ENCODE results near the gene DOCK6. TPM values are rescaled to one million over a fixed set of nuclear protein-coding genes. Genes with fewer than 3 reads are reported as not detected.

Gene DOCK6
- total and polyA plus RNA-seq, 8 donors: 18.0 to 79.0 (median 30.7) TPM

DNA sequence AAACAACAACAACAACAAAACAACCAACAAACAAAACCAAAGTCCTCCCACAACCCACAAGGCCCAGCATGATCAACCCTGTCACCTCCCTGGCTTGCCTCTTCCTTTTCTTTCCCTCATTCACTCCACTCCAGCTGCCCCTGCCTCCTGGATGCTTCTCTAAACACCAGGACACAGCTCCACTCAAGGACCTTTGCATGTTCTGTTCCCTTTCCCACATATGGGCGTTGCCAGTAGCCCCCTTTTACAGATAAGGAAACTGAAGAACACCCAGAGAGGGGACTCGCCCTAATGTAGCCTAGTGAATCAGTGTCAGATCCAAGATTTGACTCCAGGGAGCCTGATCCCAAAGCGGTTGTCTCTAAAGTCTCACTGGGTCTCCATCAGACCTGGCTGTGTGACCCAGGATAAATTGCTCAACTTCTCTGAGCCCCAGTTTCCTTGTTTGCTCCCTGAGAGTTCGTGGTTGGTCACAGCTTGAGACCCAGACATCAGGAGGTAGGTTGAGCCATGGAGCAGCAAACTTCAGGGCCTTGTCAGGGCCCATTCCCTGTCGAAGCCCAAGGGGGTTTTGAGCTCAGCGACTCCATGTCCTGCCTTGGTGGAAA, 3.0 kb upstream of the DOCK6 start:
- WGBS, 2 donors: 73 to 75% methylated on average over 6 of the region's 6 CpGs
- intact Hi-C loops (cut with DNase I): no loop called here
- Histone ChIP-seq H3K36me3 (no peaks in the 10 kb centered on the region), H3K9me3 (no peaks in the 10 kb centered on the region), H3K27ac (peak overlapping the region in 1 of 4 donors; percentile 55), H3K27me3 (no peaks in the 10 kb centered on the region), H3K4me3 (no peak overlapping the region), H3K4me1 (peaks cover 0 to 12% (median 0%) of the 10 kb centered on the region in 3 donors)
- FAIRE-seq: no peak
- DNase-seq: no peak
- TF ChIP-seq, protein P1, sequence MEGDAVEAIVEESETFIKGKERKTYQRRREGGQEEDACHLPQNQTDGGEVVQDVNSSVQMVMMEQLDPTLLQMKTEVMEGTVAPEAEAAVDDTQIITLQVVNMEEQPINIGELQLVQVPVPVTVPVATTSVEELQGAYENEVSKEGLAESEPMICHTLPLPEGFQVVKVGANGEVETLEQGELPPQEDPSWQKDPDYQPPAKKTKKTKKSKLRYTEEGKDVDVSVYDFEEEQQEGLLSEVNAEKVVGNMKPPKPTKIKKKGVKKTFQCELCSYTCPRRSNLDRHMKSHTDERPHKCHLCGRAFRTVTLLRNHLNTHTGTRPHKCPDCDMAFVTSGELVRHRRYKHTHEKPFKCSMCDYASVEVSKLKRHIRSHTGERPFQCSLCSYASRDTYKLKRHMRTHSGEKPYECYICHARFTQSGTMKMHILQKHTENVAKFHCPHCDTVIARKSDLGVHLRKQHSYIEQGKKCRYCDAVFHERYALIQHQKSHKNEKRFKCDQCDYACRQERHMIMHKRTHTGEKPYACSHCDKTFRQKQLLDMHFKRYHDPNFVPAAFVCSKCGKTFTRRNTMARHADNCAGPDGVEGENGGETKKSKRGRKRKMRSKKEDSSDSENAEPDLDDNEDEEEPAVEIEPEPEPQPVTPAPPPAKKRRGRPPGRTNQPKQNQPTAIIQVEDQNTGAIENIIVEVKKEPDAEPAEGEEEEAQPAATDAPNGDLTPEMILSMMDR (IDR thresholded peaks at IDR 0.05): no peak
- ATAC-seq: no peak

DNA sequence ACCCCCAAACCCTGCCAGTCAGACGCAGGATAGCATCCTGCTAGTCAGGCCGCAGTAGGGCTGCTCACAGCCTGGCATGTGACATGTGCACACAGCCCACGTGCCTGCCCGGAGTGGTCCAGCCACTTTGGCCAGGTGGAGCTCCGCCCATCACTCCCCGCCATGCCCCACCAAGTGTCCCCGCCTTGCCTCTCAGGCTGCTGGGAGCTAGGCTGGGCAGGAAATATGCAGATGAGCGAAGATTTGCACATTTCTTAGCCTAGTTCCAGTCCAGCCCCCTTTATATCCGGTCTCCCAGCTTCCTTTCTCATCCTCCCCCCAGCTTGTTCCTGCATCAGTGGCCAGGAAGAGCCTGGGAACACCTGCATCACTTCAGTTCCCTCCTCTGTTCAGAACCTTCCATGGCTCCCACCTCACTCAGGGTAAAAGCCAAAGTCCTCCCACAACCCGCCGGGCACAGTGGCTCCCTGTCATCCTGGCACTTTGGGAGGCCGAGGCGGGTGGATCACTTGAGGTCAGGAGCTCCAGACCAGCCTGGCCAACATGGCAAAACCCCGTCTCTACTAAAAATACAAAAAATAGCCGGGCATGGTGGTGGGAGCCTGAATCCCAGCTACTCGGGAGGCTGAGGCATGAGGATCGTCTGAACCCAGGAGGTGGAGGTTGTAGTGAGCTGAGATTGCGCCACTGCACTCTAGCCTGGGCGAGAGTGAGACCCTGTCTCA, 2.3 kb upstream of the DOCK6 start:
- no peaks in the 10 kb centered on the region for H3K36me3 ChIP-seq
- 81 to 82% methylated on average over 18 to 19 of the region's 19 CpGs for WGBS, 2 donors
- intact Hi-C loops (cut with DNase I): no loop called here
- DNase-seq: peak in 2 of 6 donors; percentile 20 to 33
- FAIRE-seq: no peak
- H3K27ac ChIP-seq: peak overlapping the region in 1 of 4 donors; percentile 55
- H3K4me3 ChIP-seq: no peak overlapping the region
- H3K9me3 ChIP-seq: no peaks in the 10 kb centered on the region
- H3K4me1 ChIP-seq: peaks cover 0 to 12% (median 0%) of the 10 kb centered on the region in 3 donors
- peak in 3 of 4 donors; percentile 10 to 47 (median 37) for ATAC-seq
- TF ChIP-seq, protein P1 (IDR thresholded peaks at IDR 0.05): no peak
- H3K27me3 ChIP-seq: no peaks in the 10 kb centered on the region

DNA sequence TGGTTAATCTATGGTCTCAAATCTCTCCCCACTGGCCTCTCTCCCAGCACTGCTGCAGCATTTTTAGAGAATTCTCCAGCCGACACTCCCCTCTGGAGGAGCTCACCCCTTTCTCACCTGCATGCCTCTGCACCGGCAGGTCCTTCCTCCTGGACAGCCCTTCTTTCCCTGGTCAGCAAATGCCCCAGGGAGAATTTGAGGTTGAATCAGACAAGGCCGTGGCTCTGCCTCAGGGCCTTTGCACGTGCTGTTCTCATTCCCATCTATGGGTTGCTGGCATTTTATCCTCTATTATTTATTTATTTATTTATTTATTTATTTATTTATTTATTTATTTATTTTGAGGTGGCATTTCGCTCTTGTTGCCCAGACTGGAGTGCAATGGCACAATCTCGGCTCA, 1.4 kb upstream of the DOCK6 start:
- H3K4me3 ChIP-seq: no peak overlapping the region
- DNase-seq: no peak
- no peaks in the 10 kb centered on the region for H3K9me3 ChIP-seq
- H3K36me3 ChIP-seq: no peaks in the 10 kb centered on the region
- ATAC-seq: no peak
- TF ChIP-seq, protein P1 (IDR thresholded peaks at IDR 0.05): no peak
- no peak for FAIRE-seq
- WGBS, 2 donors: 85 to 99% methylated on average over 6 of the region's 6 CpGs
- peaks cover 0 to 12% (median 0%) of the 10 kb centered on the region in 3 donors for H3K4me1 ChIP-seq
- H3K27me3 ChIP-seq: no peaks in the 10 kb centered on the region
- intact Hi-C loops (cut with DNase I): no loop called here
- no peak overlapping the region for H3K27ac ChIP-seq

DNA sequence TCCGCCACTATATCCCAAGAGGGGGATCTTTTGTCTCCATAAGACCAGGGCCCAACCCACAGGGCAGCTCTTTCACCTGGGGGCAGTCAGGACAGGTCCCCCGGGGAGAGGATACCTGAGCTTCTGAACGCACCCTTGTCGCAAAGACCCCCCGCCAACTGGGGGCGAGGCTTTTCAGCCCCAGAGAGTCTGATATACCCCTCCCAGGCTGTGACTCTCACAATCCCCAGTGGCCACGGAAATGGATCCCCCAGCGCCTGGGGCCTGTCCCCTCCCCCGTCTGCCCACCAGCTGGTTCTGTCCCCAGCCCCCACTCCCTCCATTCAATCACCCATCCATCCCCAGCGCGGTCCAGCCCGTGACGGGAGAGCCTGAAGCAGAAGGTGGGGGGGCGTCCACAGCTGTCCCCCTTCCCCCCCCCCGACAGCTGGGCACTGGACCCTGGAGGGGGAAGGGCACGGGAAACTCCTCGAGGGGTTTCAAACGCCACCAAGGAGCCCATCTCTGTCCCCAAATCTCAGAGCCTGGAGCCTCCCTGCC, 823 bp downstream of the DOCK6 start:
- peak in 3 of 4 donors; percentile 1 to 4 (median 1) for ATAC-seq
- WGBS, 2 donors: 32 to 35% methylated on average over 13 to 18 of the region's 18 CpGs
- no peaks in the 10 kb centered on the region for H3K36me3 ChIP-seq
- H3K27ac ChIP-seq: peak overlapping the region in 3 of 4 donors; percentile 29 to 57 (median 50)
- H3K4me3 ChIP-seq: peak overlapping the region; percentile 63 to 91 (median 84)
- peak in 2 of 6 donors; percentile 47 to 74 for DNase-seq
- no peak for FAIRE-seq
- no peaks in the 10 kb centered on the region for H3K27me3 ChIP-seq
- H3K4me1 ChIP-seq: peaks cover 0 to 12% (median 0%) of the 10 kb centered on the region in 3 donors
- H3K9me3 ChIP-seq: no peaks in the 10 kb centered on the region
- intact Hi-C loops (cut with DNase I): no loop called here
- TF ChIP-seq, protein P1 (IDR thresholded peaks at IDR 0.05): no peak

Measured in pancreas (tissue), 10 donors.